IMR-90 (cell line): ENCODE measurements around the gene IFNLR1. TPM values are rescaled to one million over a fixed set of nuclear protein-coding genes. Genes with fewer than 3 reads are reported as not detected.

ENCODE experiments used
- ATAC-seq: fragments of 200-7000 bp; cut with Tn5 transposase; 2 replicates; pipeline ENCODE4 v1.9.1; 2020; ENCODE audit warnings: low read depth, mild to moderate bottlenecking, moderate library complexity
- BruUV-seq: library from RNA; stranded (reverse); fragments of 400-500 nt; replicated peaks from 2 replicates; lab custom pipeline; 2021; lab: Mats Ljungman, UMichigan
- CTCF ChIA-PET: fragments of 300-600 bp; formaldehyde crosslinking; extraction: SDS; loops from one replicate; lab custom pipeline; 2021; ENCODE audit warnings: antibody characterized with exemption; lab: Yijun Ruan, JAX
- POLR2A ChIA-PET: fragments of 300-600 bp; sonication (Branson Sonifier 250); formaldehyde crosslinking; loops from one replicate; lab custom pipeline; 2022; ENCODE audit warnings: antibody characterized with exemption; ENCODE audit not compliant: unreplicated experiment; lab: Charles Lee
- DNase-seq: peaks from one replicate; pipeline ENCODE4 v3.0.0; 2013
- H2AFZ ChIP-seq: replicated peaks from 2 replicates; pipeline ENCODE3; 2013; ENCODE audit warnings: low read length, mild to moderate bottlenecking; ENCODE audit not compliant: poor library complexity
- H2AK5ac ChIP-seq: 2 replicates; pipeline ENCODE4 v1.6.1; 2013; ENCODE audit warnings: low read depth, low read length, inconsistent platforms
- H2AK9ac ChIP-seq: replicated peaks from 2 replicates; pipeline ENCODE3; 2013; ENCODE audit warnings: mild to moderate bottlenecking, low read depth, low read length, moderate library complexity; ENCODE audit not compliant: poor library complexity
- H2BK120ac ChIP-seq: 2 replicates; pipeline ENCODE4 v1.6.1; 2013; ENCODE audit warnings: low read depth, low read length, inconsistent platforms
- H2BK15ac ChIP-seq: 3 replicates; pipeline ENCODE4 v1.6.1; 2013; ENCODE audit warnings: low read depth, low read length, inconsistent platforms
- H2BK20ac ChIP-seq: 2 replicates; pipeline ENCODE4 v1.6.1; 2013; ENCODE audit warnings: low read depth, mild to moderate bottlenecking, inconsistent platforms, low read length, moderate library complexity
- H2BK5ac ChIP-seq: 2 replicates; pipeline ENCODE4 v1.6.1; 2013; ENCODE audit warnings: mild to moderate bottlenecking, low read depth, low read length, inconsistent platforms; ENCODE audit not compliant: poor library complexity, severe bottlenecking
- H3K14ac ChIP-seq: replicated peaks from 2 replicates; pipeline ENCODE4 v1.6.1; 2013; ENCODE audit warnings: low read depth, low read length, inconsistent platforms
- H3K18ac ChIP-seq: 2 replicates; pipeline ENCODE4 v1.6.1; 2013; ENCODE audit warnings: low read depth, low read length, control low read depth
- H3K23ac ChIP-seq: 2 replicates; pipeline ENCODE4 v1.6.1; 2013; ENCODE audit warnings: low read depth, low read length, inconsistent platforms
- H3K27ac ChIP-seq: 2 replicates; pipeline ENCODE4 v1.5.1; 2013; ENCODE audit warnings: mild to moderate bottlenecking, control low read depth, low read length; ENCODE audit not compliant: insufficient read depth
- H3K27me3 ChIP-seq: 2 replicates; pipeline ENCODE4 v1.6.1; 2013; ENCODE audit warnings: low read length; ENCODE audit not compliant: control insufficient read depth, insufficient read depth
- H3K36me3 ChIP-seq: 2 replicates; pipeline ENCODE4 v1.6.1; 2013; ENCODE audit warnings: low read length, mixed read lengths; ENCODE audit not compliant: control insufficient read depth, insufficient read depth
- H3K4ac ChIP-seq: 2 replicates; pipeline ENCODE4 v1.6.1; 2013; ENCODE audit warnings: low read depth, low read length, inconsistent platforms
- H3K4me1 ChIP-seq: 2 replicates; pipeline ENCODE4 v1.6.1; 2013; ENCODE audit warnings: low read length, mixed read lengths; ENCODE audit not compliant: control insufficient read depth, insufficient read depth
- H3K4me2 ChIP-seq: 2 replicates; pipeline ENCODE4 v1.6.1; 2013; ENCODE audit warnings: low read depth, mild to moderate bottlenecking, control low read depth, low read length, moderate library complexity
- H3K4me3 ChIP-seq: 2 replicates; pipeline ENCODE4 v1.5.1; 2013; ENCODE audit warnings: low read depth, mild to moderate bottlenecking, control low read depth, low read length, moderate library complexity; ENCODE audit not compliant: insufficient read depth
- H3K56ac ChIP-seq: 2 replicates; pipeline ENCODE4 v1.6.1; 2013; ENCODE audit warnings: low read length, inconsistent platforms; ENCODE audit not compliant: insufficient read depth; ENCODE audit errors: extremely low read depth
- H3K79me1 ChIP-seq, 2 experiments: 2 replicates each; pipeline ENCODE4 v1.6.1; 2013; ENCODE audit warnings: low read length in 2 of 2, inconsistent platforms in 1 of 2, low read depth in 1 of 2
- H3K9ac ChIP-seq: 2 replicates; pipeline ENCODE4 v1.6.1; 2013; ENCODE audit warnings: low read depth, low read length, control low read depth
- H3K9me1 ChIP-seq: 2 replicates; pipeline ENCODE4 v1.6.1; 2013; ENCODE audit warnings: low read length, inconsistent platforms; ENCODE audit not compliant: insufficient read depth
- H3K9me3 ChIP-seq: 2 replicates; pipeline ENCODE4 v1.6.1; 2013; ENCODE audit warnings: low read length; ENCODE audit not compliant: control insufficient read depth, insufficient read depth
- H4K20me1 ChIP-seq: 2 replicates; pipeline ENCODE4 v1.6.1; 2013; ENCODE audit warnings: low read length, inconsistent platforms; ENCODE audit not compliant: insufficient read depth
- H4K5ac ChIP-seq: 2 replicates; pipeline ENCODE4 v1.6.1; 2013; ENCODE audit warnings: mild to moderate bottlenecking, low read depth, low read length, control low read depth
- H4K8ac ChIP-seq, 2 experiments: 2 replicates each; pipeline ENCODE4 v1.6.1; 2013; ENCODE audit warnings: low read depth in 2 of 2, low read length in 2 of 2, control low read depth in 1 of 2, inconsistent platforms in 1 of 2
- H4K91ac ChIP-seq: 2 replicates; pipeline ENCODE4 v1.6.1; 2013; ENCODE audit warnings: low read depth, low read length, inconsistent platforms; ENCODE audit not compliant: insufficient read depth
- BHLHE40 ChIP-seq: fragments of 150-350 bp; IDR thresholded peaks from 2 replicates; pipeline ENCODE4 v1.6.1; 2016; ENCODE audit warnings: mild to moderate bottlenecking, low read depth, low read length
- CEBPB ChIP-seq: IDR thresholded peaks from 2 replicates; pipeline ENCODE4 v1.6.1; 2012; ENCODE audit warnings: low read depth, low read length, improper control_type of control experiment
- CHD1 ChIP-seq: IDR thresholded peaks from 2 replicates; pipeline ENCODE4 v1.6.1; 2012; ENCODE audit warnings: low read depth, low read length, improper control_type of control experiment
- FOS ChIP-seq: fragments of 150-350 bp; IDR thresholded peaks from 2 replicates; pipeline ENCODE4 v1.6.1; 2016; ENCODE audit warnings: low read depth, low read length
- MAFK ChIP-seq: IDR thresholded peaks from 2 replicates; pipeline ENCODE4 v1.6.1; 2012; ENCODE audit warnings: low read depth, low read length, improper control_type of control experiment
- MAZ ChIP-seq: IDR thresholded peaks from 2 replicates; pipeline ENCODE4 v1.6.1; 2012; ENCODE audit warnings: low read depth, mild to moderate bottlenecking, low read length, improper control_type of control experiment, moderate library complexity, borderline replicate concordance
- MXI1 ChIP-seq: IDR thresholded peaks from 2 replicates; pipeline ENCODE4 v1.6.1; 2012; ENCODE audit warnings: low read depth, mild to moderate bottlenecking, low read length, moderate library complexity, borderline replicate concordance
- NFE2L2 ChIP-seq: fragments of 150-350 bp; IDR thresholded peaks from 2 replicates; pipeline ENCODE4 v1.6.1; 2016; ENCODE audit warnings: low read depth, mild to moderate bottlenecking, low read length
- POLR2A ChIP-seq: IDR thresholded peaks from 2 replicates; pipeline ENCODE4 v1.6.1; 2012; ENCODE audit warnings: mild to moderate bottlenecking, low read depth, low read length
- RAD21 ChIP-seq: IDR thresholded peaks from 2 replicates; pipeline ENCODE4 v1.6.1; 2012; ENCODE audit warnings: low read length, improper control_type of control experiment
- RCOR1 ChIP-seq: IDR thresholded peaks from 2 replicates; pipeline ENCODE4 v1.6.1; 2012; ENCODE audit warnings: mild to moderate bottlenecking, low read length, improper control_type of control experiment; ENCODE audit not compliant: insufficient replicate concordance
- RFX5 ChIP-seq: IDR thresholded peaks from 2 replicates; pipeline ENCODE4 v1.8.0; 2012; ENCODE audit warnings: low read depth, mild to moderate bottlenecking, low read length, moderate library complexity
- SMC3 ChIP-seq: fragments of 150-350 bp; IDR thresholded peaks from 2 replicates; pipeline ENCODE4 v1.6.1; 2016; ENCODE audit warnings: low read depth, mild to moderate bottlenecking, antibody characterized with exemption, low read length, moderate library complexity
- WGBS, 2 experiments: methylation state at CpG; one replicate each; pipeline versions ENCODE4 v1.1.5 to v1.1.7; 2013; ENCODE audit warnings: missing lambda C conversion rate in 2 of 2; ENCODE audit not compliant: insufficient read length in 1 of 2; ENCODE audit errors: extremely low coverage in 2 of 2; 5-methylcytosine and 5-hydroxymethylcytosine counted together
- dilution Hi-C: fragments of 300-500 bp; cut with HindIII; formaldehyde crosslinking; loops from one replicate; pipeline ENCODE4 v1.14.3; 2018; ENCODE audit warnings: low sequenced_read_pairs; ENCODE audit not compliant: unreplicated experiment
- in situ Hi-C: fragments of 300-500 bp; cut with MboI; formaldehyde crosslinking; loops from 3 replicates; pipeline ENCODE4 v1.14.3; 2019; ENCODE audit warnings: low sequenced_read_pairs, inconsistent platforms, mixed read lengths
- intact Hi-C: fragments of 100-400 bp; cut with micrococcal nuclease; formaldehyde crosslinking; loops from 2 replicates; pipeline ENCODE4 v1.10.0; 2022
- polyA plus RNA-seq, 3 experiments: library from polyadenylated mRNA; depleted of rRNA; stranded (reverse); fragments of >200 nt; gene quantifications; 2 replicates each; pipeline ENCODE4 v1.2.3, GENCODE V29; 2012; ENCODE audit warnings: low replicate concordance in 1 of 3
- total RNA-seq: library from RNA; depleted of rRNA; stranded (reverse); fragments of >200 nt; gene quantifications from 2 replicates; pipeline ENCODE4 v1.2.3, GENCODE V29; 2012
- TF ChIP-seq, protein P1 (sequence below): fragments of 150-350 bp; IDR thresholded peaks from 2 replicates; pipeline ENCODE4 v1.6.1; 2016; ENCODE audit warnings: low read depth, mild to moderate bottlenecking, low read length, moderate library complexity, borderline replicate concordance
- TF ChIP-seq, protein P2 (sequence below): conservative IDR thresholded peaks from 2 replicates; pipeline ENCODE4 v1.5.1; 2012; ENCODE audit warnings: mild to moderate bottlenecking, low read depth, low read length, improper control_type of control experiment
- TF ChIP-seq, protein P3 (sequence below): fragments of 150-350 bp; IDR thresholded peaks from 2 replicates; pipeline ENCODE4 v1.6.1; 2017; ENCODE audit warnings: mild to moderate bottlenecking, antibody characterized with exemption, low read length, low read depth

The IFNLR1 gene
- total and polyA plus RNA-seq, 2 of the 4 experiments (the other 2 are of a cell fraction): not detected

DNA sequence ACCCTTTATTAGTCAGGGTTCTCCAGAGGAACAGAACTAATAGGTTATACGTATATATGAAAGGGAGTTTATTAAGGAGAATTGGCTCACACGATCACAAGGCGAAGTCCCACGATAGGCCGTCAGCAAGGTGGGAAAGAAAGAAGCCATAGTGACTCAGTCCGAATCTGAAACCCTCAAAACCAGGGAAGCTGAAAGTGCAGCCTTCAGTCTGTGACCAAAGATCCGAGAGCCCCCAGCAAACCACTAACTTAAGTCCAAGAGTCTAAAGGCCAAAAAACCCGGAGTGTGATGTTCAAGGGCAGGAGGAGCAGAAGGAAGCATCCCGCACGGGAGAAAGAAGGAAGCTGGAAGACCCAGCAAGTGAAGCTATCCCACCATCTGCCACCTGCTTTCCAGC is 9.9 kb downstream of the IFNLR1 start:
- CTCF ChIA-PET: no interaction called here
- H3K36me3 ChIP-seq: no peaks in the 10 kb centered on the region

More for the DNA sequence above, 9.9 kb downstream of the IFNLR1 start:
- H3K18ac ChIP-seq: no peak overlapping the region
- DNase-seq: no peak
- POLR2A ChIA-PET: no interaction called here
- H2AFZ ChIP-seq: no peak overlapping the region
- H3K4me1 ChIP-seq: no peaks in the 10 kb centered on the region
- no peaks in the 10 kb centered on the region for H4K20me1 ChIP-seq
- no peak overlapping the region for H3K27ac ChIP-seq
- BruUV-seq: no TSS peak
- H3K79me1 ChIP-seq: no peaks in the 10 kb centered on the region
- H3K4me2 ChIP-seq: no peak overlapping the region
- H2BK5ac ChIP-seq: no peak overlapping the region
- H2BK20ac ChIP-seq: no peak overlapping the region
- no peak overlapping the region for H4K5ac ChIP-seq
- WGBS, 2 experiments: no CpG with 5 or more reads among the region's 10 CpGs
- H3K9me1 ChIP-seq: no peaks in the 10 kb centered on the region
- TF ChIP-seq SMC3: no peak
- TF ChIP-seq, protein P1, sequence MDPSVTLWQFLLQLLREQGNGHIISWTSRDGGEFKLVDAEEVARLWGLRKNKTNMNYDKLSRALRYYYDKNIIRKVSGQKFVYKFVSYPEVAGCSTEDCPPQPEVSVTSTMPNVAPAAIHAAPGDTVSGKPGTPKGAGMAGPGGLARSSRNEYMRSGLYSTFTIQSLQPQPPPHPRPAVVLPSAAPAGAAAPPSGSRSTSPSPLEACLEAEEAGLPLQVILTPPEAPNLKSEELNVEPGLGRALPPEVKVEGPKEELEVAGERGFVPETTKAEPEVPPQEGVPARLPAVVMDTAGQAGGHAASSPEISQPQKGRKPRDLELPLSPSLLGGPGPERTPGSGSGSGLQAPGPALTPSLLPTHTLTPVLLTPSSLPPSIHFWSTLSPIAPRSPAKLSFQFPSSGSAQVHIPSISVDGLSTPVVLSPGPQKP: no peak
- no peak for TF ChIP-seq POLR2A
- no peak for TF ChIP-seq MAFK
- no peak for TF ChIP-seq BHLHE40
- TF ChIP-seq CEBPB: no peak
- no peak for TF ChIP-seq RCOR1
- no peak for TF ChIP-seq CHD1
- TF ChIP-seq, protein P2, sequence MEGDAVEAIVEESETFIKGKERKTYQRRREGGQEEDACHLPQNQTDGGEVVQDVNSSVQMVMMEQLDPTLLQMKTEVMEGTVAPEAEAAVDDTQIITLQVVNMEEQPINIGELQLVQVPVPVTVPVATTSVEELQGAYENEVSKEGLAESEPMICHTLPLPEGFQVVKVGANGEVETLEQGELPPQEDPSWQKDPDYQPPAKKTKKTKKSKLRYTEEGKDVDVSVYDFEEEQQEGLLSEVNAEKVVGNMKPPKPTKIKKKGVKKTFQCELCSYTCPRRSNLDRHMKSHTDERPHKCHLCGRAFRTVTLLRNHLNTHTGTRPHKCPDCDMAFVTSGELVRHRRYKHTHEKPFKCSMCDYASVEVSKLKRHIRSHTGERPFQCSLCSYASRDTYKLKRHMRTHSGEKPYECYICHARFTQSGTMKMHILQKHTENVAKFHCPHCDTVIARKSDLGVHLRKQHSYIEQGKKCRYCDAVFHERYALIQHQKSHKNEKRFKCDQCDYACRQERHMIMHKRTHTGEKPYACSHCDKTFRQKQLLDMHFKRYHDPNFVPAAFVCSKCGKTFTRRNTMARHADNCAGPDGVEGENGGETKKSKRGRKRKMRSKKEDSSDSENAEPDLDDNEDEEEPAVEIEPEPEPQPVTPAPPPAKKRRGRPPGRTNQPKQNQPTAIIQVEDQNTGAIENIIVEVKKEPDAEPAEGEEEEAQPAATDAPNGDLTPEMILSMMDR: no peak
- TF ChIP-seq RFX5: no peak
- TF ChIP-seq MAZ: no peak
- TF ChIP-seq, protein P3, sequence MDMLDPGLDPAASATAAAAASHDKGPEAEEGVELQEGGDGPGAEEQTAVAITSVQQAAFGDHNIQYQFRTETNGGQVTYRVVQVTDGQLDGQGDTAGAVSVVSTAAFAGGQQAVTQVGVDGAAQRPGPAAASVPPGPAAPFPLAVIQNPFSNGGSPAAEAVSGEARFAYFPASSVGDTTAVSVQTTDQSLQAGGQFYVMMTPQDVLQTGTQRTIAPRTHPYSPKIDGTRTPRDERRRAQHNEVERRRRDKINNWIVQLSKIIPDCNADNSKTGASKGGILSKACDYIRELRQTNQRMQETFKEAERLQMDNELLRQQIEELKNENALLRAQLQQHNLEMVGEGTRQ: no peak
- TF ChIP-seq FOS: no peak
- TF ChIP-seq RAD21: no peak
- TF ChIP-seq NFE2L2: no peak
- TF ChIP-seq MXI1: no peak
- H3K14ac ChIP-seq: no peak overlapping the region
- no peak overlapping the region for H4K8ac ChIP-seq
- no peak overlapping the region for H4K91ac ChIP-seq
- H2BK120ac ChIP-seq: no peak overlapping the region
- no peak overlapping the region for H3K4ac ChIP-seq
- no peak overlapping the region for H3K23ac ChIP-seq
- H3K4me3 ChIP-seq: no peak overlapping the region
- H3K9ac ChIP-seq: no peak overlapping the region
- in situ Hi-C loops (no loop called here), dilution Hi-C loops (no loop called here), intact Hi-C loops (no loop called here)
- no peak for ATAC-seq
- no peak overlapping the region for H3K56ac ChIP-seq
- no peak overlapping the region for H2AK9ac ChIP-seq
- H3K9me3 ChIP-seq: no peaks in the 10 kb centered on the region
- no peak overlapping the region for H2AK5ac ChIP-seq
- H2BK15ac ChIP-seq: no peak overlapping the region
- H3K27me3 ChIP-seq: peaks cover 44% of the 10 kb centered on the region
